ENCODE results near the gene M1AP. TPM values are rescaled to one million over a fixed set of nuclear protein-coding genes. Genes with fewer than 3 reads are reported as not detected.

M1AP gene
- total and polyA plus RNA-seq, 2 donors (not counting 1 experiment from before 2014, with no cell fraction given) = not detected

- H3K4me1 ChIP-seq (ENCODE audit: control insufficient read depth, extremely low read depth, insufficient read depth, low read length) = peaks cover 4% of the 10 kb centered on the region
- no peak overlapping the region for H3K4me3 ChIP-seq (replicated peaks in 1 of 4; ENCODE audit: control extremely low read depth in 1 of 4, insufficient read depth in 1 of 4, low read depth in 3 of 4, low read length in 4 of 4)
Measured at GRCh38 chr2:74556159-74556558, 92.0 kb downstream of the M1AP start.

GRCh38 chr2:74555610-74556103, 92.5 kb downstream of the M1AP start:
- Histone ChIP-seq H3K9me3 (ENCODE audit: control insufficient read depth, insufficient read depth, low read depth, low read length) (no peaks in the 10 kb centered on the region), H3K79me2 (ENCODE audit: control insufficient read depth, insufficient read depth, low read length) (peaks cover 3% of the 10 kb centered on the region), H3K36me3 (ENCODE audit: control insufficient read depth, insufficient read depth, low read length) (peaks cover 4% of the 10 kb centered on the region), H4K20me1 (ENCODE audit: control insufficient read depth, extremely low read depth, insufficient read depth, low read length) (no peaks in the 10 kb centered on the region), H3K4me2 (ENCODE audit: extremely low read depth, insufficient read depth, low read length) (peak overlapping the region; percentile 85), H3K4me1 (ENCODE audit: control insufficient read depth, extremely low read depth, insufficient read depth, low read length) (peaks cover 4% of the 10 kb centered on the region), H3K27me3 (ENCODE audit: control insufficient read depth, insufficient read depth, low read length) (no peaks in the 10 kb centered on the region), H3K9ac (ENCODE audit: insufficient read depth, low read length) (peak overlapping the region; percentile 35), H3K27ac (ENCODE audit: insufficient read depth, low read length) (no peak overlapping the region), H2AFZ (ENCODE audit: low read length) (no peak overlapping the region), H3K4me3 (replicated peaks in 1 of 4; ENCODE audit: control extremely low read depth in 1 of 4, insufficient read depth in 1 of 4, low read depth in 3 of 4, low read length in 4 of 4) (peak overlapping the region; percentile 52 to 98 (median 74))
- no peak for DNase-seq (ENCODE audit: low read depth in 2 of 2)
- TF ChIP-seq CTCF (conservative IDR thresholded peaks at IDR 0.05 in 1 of 2, IDR thresholded peaks at IDR 0.05 in 1 of 2; ENCODE audit: low read depth in 1 of 2, low read length in 2 of 2) (no peak), EZH2 (IDR thresholded peaks at IDR 0.05; ENCODE audit: low read length, missing control alignments) (no peak)

More at GRCh38 chr2:74556159-74556558, 92.0 kb downstream of the M1AP start:
- Histone ChIP-seq H3K9me3 (ENCODE audit: control insufficient read depth, insufficient read depth, low read depth, low read length) (no peaks in the 10 kb centered on the region), H3K27ac (ENCODE audit: insufficient read depth, low read length) (no peak overlapping the region), H3K4me2 (ENCODE audit: extremely low read depth, insufficient read depth, low read length) (no peak overlapping the region), H3K79me2 (ENCODE audit: control insufficient read depth, insufficient read depth, low read length) (peaks cover 3% of the 10 kb centered on the region), H2AFZ (ENCODE audit: low read length) (no peak overlapping the region), H4K20me1 (ENCODE audit: control insufficient read depth, extremely low read depth, insufficient read depth, low read length) (no peaks in the 10 kb centered on the region), H3K36me3 (ENCODE audit: control insufficient read depth, insufficient read depth, low read length) (peaks cover 4% of the 10 kb centered on the region), H3K9ac (ENCODE audit: insufficient read depth, low read length) (no peak overlapping the region), H3K27me3 (ENCODE audit: control insufficient read depth, insufficient read depth, low read length) (no peaks in the 10 kb centered on the region)
- TF ChIP-seq EZH2 (IDR thresholded peaks at IDR 0.05; ENCODE audit: low read length, missing control alignments) (no peak), CTCF (conservative IDR thresholded peaks at IDR 0.05 in 1 of 2, IDR thresholded peaks at IDR 0.05 in 1 of 2; ENCODE audit: low read depth in 1 of 2, low read length in 2 of 2) (no peak)
- DNase-seq (ENCODE audit: low read depth in 2 of 2) = no peak

- peaks cover 4% of the 10 kb centered on the region for H3K4me1 ChIP-seq (ENCODE audit: control insufficient read depth, extremely low read depth, insufficient read depth, low read length)
- no peak for TF ChIP-seq CTCF (conservative IDR thresholded peaks at IDR 0.05 in 1 of 2, IDR thresholded peaks at IDR 0.05 in 1 of 2; ENCODE audit: low read depth in 1 of 2, low read length in 2 of 2)
- no peak for TF ChIP-seq EZH2 (IDR thresholded peaks at IDR 0.05; ENCODE audit: low read length, missing control alignments)
- no peaks in the 10 kb centered on the region for H3K9me3 ChIP-seq (ENCODE audit: control insufficient read depth, insufficient read depth, low read depth, low read length)
- H3K27ac ChIP-seq (ENCODE audit: insufficient read depth, low read length) = peak overlapping the region; percentile 52
- no peaks in the 10 kb centered on the region for H4K20me1 ChIP-seq (ENCODE audit: control insufficient read depth, extremely low read depth, insufficient read depth, low read length)
- H2AFZ ChIP-seq (ENCODE audit: low read length) = peak overlapping the region; percentile 82
- H3K27me3 ChIP-seq (ENCODE audit: control insufficient read depth, insufficient read depth, low read length) = no peaks in the 10 kb centered on the region
- H3K36me3 ChIP-seq (ENCODE audit: control insufficient read depth, insufficient read depth, low read length) = peaks cover 4% of the 10 kb centered on the region
- DNase-seq (ENCODE audit: low read depth in 2 of 2) = peak; percentile 31 to 53
- peak overlapping the region; percentile 52 to 98 (median 74) for H3K4me3 ChIP-seq (replicated peaks in 1 of 4; ENCODE audit: control extremely low read depth in 1 of 4, insufficient read depth in 1 of 4, low read depth in 3 of 4, low read length in 4 of 4)
- peaks cover 3% of the 10 kb centered on the region for H3K79me2 ChIP-seq (ENCODE audit: control insufficient read depth, insufficient read depth, low read length)
- H3K9ac ChIP-seq (ENCODE audit: insufficient read depth, low read length) = peak overlapping the region; percentile 35
- H3K4me2 ChIP-seq (ENCODE audit: extremely low read depth, insufficient read depth, low read length) = peak overlapping the region; percentile 85
Measured at GRCh38 chr2:74554820-74555531, 93.2 kb downstream of the M1AP start.

All from fibroblast of lung (primary cell).